GM12878 (cell line): ENCODE measurements around the gene SLC9C2. TPM values are rescaled to one million over a fixed set of nuclear protein-coding genes. Genes with fewer than 3 reads are reported as not detected.

Experiments used
- ATAC-seq: fragments of 200-7000 bp; cut with Tn5 transposase; 3 replicates; pipeline ENCODE4 v1.9.1; 2020; ENCODE audit warnings: mild to moderate bottlenecking, moderate library complexity
- BruUV-seq: library from RNA; stranded (reverse); fragments of 400-500 nt; replicated peaks from 2 replicates; lab custom pipeline; 2021; lab: Mats Ljungman, UMichigan
- CTCF ChIA-PET: fragments of 300-600 bp; sonication (Branson Sonifier 250); formaldehyde crosslinking; extraction: SDS; loops from one replicate; lab custom pipeline; 2021; ENCODE audit warnings: inconsistent platforms; lab: Yijun Ruan, JAX
- POLR2A ChIA-PET: fragments of 350-600 bp; formaldehyde crosslinking; extraction: SDS; loops from one replicate; lab custom pipeline; 2021; ENCODE audit warnings: inconsistent platforms; lab: Charles Lee
- RAD21 ChIA-PET: fragments of 300-600 bp; sonication (Branson Sonifier 250); formaldehyde crosslinking; loops from one replicate; lab custom pipeline; 2023; ENCODE audit warnings: antibody characterized with exemption; ENCODE audit not compliant: unreplicated experiment; lab: Charles Lee
- SMC1A ChIA-PET: fragments of 300-600 bp; sonication (Branson Sonifier 250); formaldehyde crosslinking; loops from one replicate; lab custom pipeline; 2023; ENCODE audit not compliant: unreplicated experiment, uncharacterized antibody; lab: Charles Lee
- DNase-seq: peaks from one replicate; pipeline ENCODE4 v3.0.0-alpha.2; 2011; ENCODE audit warnings: low read depth, low spot score
- FAIRE-seq: peaks from 3 replicates; lab custom pipeline; 2011; peaks lifted over from hg19 to GRCh38; lab: Jason Lieb, UNC
- H2AFZ ChIP-seq: 2 replicates; pipeline ENCODE4 v1.6.0; 2011; ENCODE audit warnings: low read depth, low read length, control low read depth; ENCODE audit not compliant: control insufficient read depth
- H3K27ac ChIP-seq: 2 replicates; pipeline ENCODE4 v1.5.1; 2011; ENCODE audit warnings: control low read depth; ENCODE audit not compliant: control insufficient read depth, insufficient read depth
- H3K27me3 ChIP-seq, 2 experiments: replicated peaks in 1 of 2; 2 replicates each; pipeline versions ENCODE4 v1.6.0 to v1.6.1; 2011; ENCODE audit warnings: low read length in 1 of 2; ENCODE audit not compliant: control insufficient read depth in 2 of 2, insufficient read depth in 2 of 2
- H3K36me3 ChIP-seq, 2 experiments: 2 replicates each; pipeline ENCODE4 v1.5.1; 2011; ENCODE audit warnings: low read length in 1 of 2; ENCODE audit not compliant: control insufficient read depth in 2 of 2, insufficient read depth in 2 of 2
- H3K4me1 ChIP-seq: 2 replicates; pipeline ENCODE4 v1.6.1; 2011; ENCODE audit warnings: mild to moderate bottlenecking, low read length, moderate library complexity, mixed read lengths; ENCODE audit not compliant: control insufficient read depth, insufficient read depth
- H3K4me2 ChIP-seq: 2 replicates; pipeline ENCODE4 v1.6.0; 2011; ENCODE audit warnings: control low read depth; ENCODE audit not compliant: control insufficient read depth, insufficient read depth
- H3K4me3 ChIP-seq: fragments of 200-600 bp; sonication (generic); 2 replicates; pipeline ENCODE4 v1.5.1; 2016
- H3K79me2 ChIP-seq: 2 replicates; pipeline ENCODE4 v1.6.0; 2011; ENCODE audit warnings: low read length; ENCODE audit not compliant: control insufficient read depth, insufficient read depth
- H3K9ac ChIP-seq: 2 replicates; pipeline ENCODE4 v1.8.0; 2011; ENCODE audit warnings: low read length, control low read depth, mixed read lengths; ENCODE audit not compliant: control insufficient read depth, insufficient read depth
- H3K9me3 ChIP-seq: replicated peaks from 3 replicates; pipeline ENCODE4 v1.5.1; 2011; ENCODE audit warnings: mild to moderate bottlenecking, low read length; ENCODE audit not compliant: control insufficient read depth, insufficient read depth
- H4K20me1 ChIP-seq: 2 replicates; pipeline ENCODE4 v1.6.0; 2011; ENCODE audit not compliant: control insufficient read depth, insufficient read depth
- CBX5 ChIP-seq: sonication (generic); IDR thresholded peaks from 2 replicates; pipeline ENCODE4 v1.6.1; 2016; ENCODE audit warnings: low read depth, moderate library complexity, mild to moderate bottlenecking, inconsistent platforms
- FOXK2 ChIP-seq: fragments of 450-650 bp; IDR thresholded peaks from 2 replicates; pipeline ENCODE4 v1.6.1; 2017; ENCODE audit warnings: mild to moderate bottlenecking, moderate library complexity
- IKZF2 ChIP-seq, 2 experiments: fragments of 450-650 bp; IDR thresholded peaks; 2 replicates each; pipeline ENCODE4 v1.6.1; 2017; ENCODE audit warnings: mild to moderate bottlenecking in 2 of 2, moderate library complexity in 2 of 2
- RELA ChIP-seq: fragments of 450-650 bp; IDR thresholded peaks from 2 replicates; pipeline ENCODE4 v1.8.0; 2014; ENCODE audit warnings: borderline replicate concordance; ENCODE audit not compliant: partially characterized antibody
- RELB ChIP-seq: fragments of 450-650 bp; IDR thresholded peaks from 2 replicates; pipeline ENCODE4 v1.6.1; 2017; ENCODE audit warnings: low read depth, mild to moderate bottlenecking, moderate library complexity
- SMAD5 ChIP-seq: IDR thresholded peaks from 2 replicates; pipeline ENCODE4 v1.6.1; 2016; ENCODE audit warnings: antibody characterized with exemption, low read depth
- SREBF1 ChIP-seq: IDR thresholded peaks from 2 replicates; pipeline ENCODE4 v1.6.1; 2012; ENCODE audit warnings: mild to moderate bottlenecking, low read length
- SUZ12 ChIP-seq: fragments of 200-600 bp; sonication (generic); IDR thresholded peaks from one replicate; pipeline ENCODE4 v1.6.1; 2018; ENCODE audit warnings: antibody characterized with exemption, mild to moderate bottlenecking; ENCODE audit not compliant: unreplicated experiment
- WGBS: methylation state at CpG from one replicate; pipeline ENCODE4 v1.1.6; 2016; ENCODE audit warnings: low lambda C conversion rate; ENCODE audit not compliant: insufficient replicate concordance, insufficient coverage; ENCODE audit errors: missing lambda C conversion rate; 5-methylcytosine and 5-hydroxymethylcytosine counted together
- in situ Hi-C: fragments of 300-500 bp; cut with MboI; formaldehyde crosslinking; loops from 9 replicates; pipeline ENCODE4 v1.14.3; 2018; ENCODE audit warnings: mixed read lengths
- intact Hi-C: fragments of 100-400 bp; cut with micrococcal nuclease; formaldehyde crosslinking; loops from one replicate; pipeline ENCODE4 v1.14.2; 2022; ENCODE audit not compliant: unreplicated experiment
- polyA plus RNA-seq, 11 experiments: library from polyadenylated mRNA; depleted of rRNA in 4 of 11; unstranded in 6 of 11; stranded (reverse) in 5 of 11; fragments of >200 nt; fragmentation: Nextera tagmentation in 4 of 11; fragmentation: Illumina TruSeq in 1 of 11; extraction: Ambion mirVana in 4 of 11; extraction: Trizol in 1 of 11; gene quantifications; 1 replicate in 1 of 11; 2 replicates in 10 of 11; pipeline versions ENCODE4 v1.2.1 to v1.2.3, GENCODE V29; 2011 to 2016; ENCODE audit warnings: inconsistent platforms in 2 of 11, missing spikeins in 2 of 11, low read depth in 1 of 11
- total RNA-seq, 4 experiments: library from RNA; depleted of rRNA in 3 of 4; stranded (reverse); fragments of >200 nt in 3 of 4; fragmentation: Illumina TruSeq in 1 of 4; extraction: Trizol in 1 of 4; gene quantifications; 2 replicates each; pipeline versions ENCODE4 v1.2.1 to v1.2.3, GENCODE V29; 2013 to 2021

Gene SLC9C2
- total and polyA plus RNA-seq, 10 of the 15 experiments (the other 5 are each of a cell fraction or from before 2014, with no cell fraction given): not detected

DNA sequence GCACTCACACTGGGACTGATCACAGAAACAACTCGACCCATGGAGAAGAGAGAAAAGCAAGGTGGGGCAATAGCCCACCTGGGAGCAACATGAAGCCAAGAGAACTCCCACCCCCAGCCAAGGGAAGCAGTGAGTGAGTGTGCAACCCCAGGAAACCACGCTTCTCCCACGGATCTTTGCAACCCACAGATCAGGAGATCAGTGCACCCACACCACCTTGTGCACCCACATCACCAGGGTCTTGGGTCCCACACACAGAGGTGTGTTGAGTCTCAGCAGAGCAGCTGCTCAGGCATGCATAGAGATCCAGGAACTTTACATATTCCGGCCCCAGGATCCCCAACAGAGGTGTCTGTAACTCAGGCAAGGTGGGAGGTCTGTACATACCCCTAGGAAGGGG lies 143.0 kb downstream of the SLC9C2 start:
- no peaks in the 10 kb centered on the region; the same call in 2 of the 3 replicates for H3K9me3 ChIP-seq
- no peak overlapping the region for H2AFZ ChIP-seq
- no peaks in the 10 kb centered on the region for H3K79me2 ChIP-seq
- no peaks in the 10 kb centered on the region for H4K20me1 ChIP-seq
- ChIA-PET CTCF (no interaction called here), SMC1A (no interaction called here), RAD21 (no interaction called here), POLR2A (no interaction called here)
- in situ Hi-C loops (no loop called here), intact Hi-C loops (no loop called here)
- H3K27me3 ChIP-seq: no peaks in the 10 kb centered on the region
- no peak overlapping the region for H3K27ac ChIP-seq
- no peak overlapping the region for H3K4me2 ChIP-seq
- FAIRE-seq (no peak), ATAC-seq (no peak), DNase-seq (no peak)
- H3K9ac ChIP-seq: no peak overlapping the region
- no TSS peak for BruUV-seq
- 75% methylated on average over 4 of the region's 4 CpGs for WGBS
- H3K36me3 ChIP-seq: no peaks in the 10 kb centered on the region; a peak in 1 of 4 replicates
- H3K4me3 ChIP-seq: no peak overlapping the region
- TF ChIP-seq RELA (no peak), SREBF1 (no peak), CBX5 (no peak), RELB (no peak), SUZ12 (no peak), FOXK2 (no peak), IKZF2 (IDR thresholded peaks at IDR 0.05) (no peak), SMAD5 (no peak)
- TF ChIP-seq, all 136 proteins: peak for 0
- H3K4me1 ChIP-seq: no peaks in the 10 kb centered on the region
